Body of pancreas (tissue), 4 donors: ENCODE results near the gene MUC12.

Source experiments
- POLR2A ChIP-seq, 3 donors: fragments of 450-650 bp; IDR thresholded peaks; one replicate each; pipeline ENCODE4 v1.6.1; 2016; ENCODE audit warnings: antibody characterized with exemption in 3 of 3, mild to moderate bottlenecking in 2 of 3
- TF ChIP-seq, protein P1 (sequence below), 7 experiments: fragments of 450-650 bp in 4 of 7; fragments of 200-600 bp in 3 of 7; sonication (generic) in 3 of 7; IDR thresholded peaks; one replicate each; pipeline ENCODE4 v1.5.1; 2016 to 2019; ENCODE audit warnings: antibody characterized with exemption in 7 of 7

- no peak for TF ChIP-seq POLR2A (IDR thresholded peaks at IDR 0.05)
- TF ChIP-seq, protein P1, sequence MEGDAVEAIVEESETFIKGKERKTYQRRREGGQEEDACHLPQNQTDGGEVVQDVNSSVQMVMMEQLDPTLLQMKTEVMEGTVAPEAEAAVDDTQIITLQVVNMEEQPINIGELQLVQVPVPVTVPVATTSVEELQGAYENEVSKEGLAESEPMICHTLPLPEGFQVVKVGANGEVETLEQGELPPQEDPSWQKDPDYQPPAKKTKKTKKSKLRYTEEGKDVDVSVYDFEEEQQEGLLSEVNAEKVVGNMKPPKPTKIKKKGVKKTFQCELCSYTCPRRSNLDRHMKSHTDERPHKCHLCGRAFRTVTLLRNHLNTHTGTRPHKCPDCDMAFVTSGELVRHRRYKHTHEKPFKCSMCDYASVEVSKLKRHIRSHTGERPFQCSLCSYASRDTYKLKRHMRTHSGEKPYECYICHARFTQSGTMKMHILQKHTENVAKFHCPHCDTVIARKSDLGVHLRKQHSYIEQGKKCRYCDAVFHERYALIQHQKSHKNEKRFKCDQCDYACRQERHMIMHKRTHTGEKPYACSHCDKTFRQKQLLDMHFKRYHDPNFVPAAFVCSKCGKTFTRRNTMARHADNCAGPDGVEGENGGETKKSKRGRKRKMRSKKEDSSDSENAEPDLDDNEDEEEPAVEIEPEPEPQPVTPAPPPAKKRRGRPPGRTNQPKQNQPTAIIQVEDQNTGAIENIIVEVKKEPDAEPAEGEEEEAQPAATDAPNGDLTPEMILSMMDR (IDR thresholded peaks at IDR 0.05) = no peak
These were observed 4.7 kb downstream of the MUC12 start for GRCh38 chr7:100974021-100974420.
